Bronchial epithelial cell (primary cell): Measurements from ENCODE around the gene GOLGA6D. TPM values are rescaled to one million over a fixed set of nuclear protein-coding genes. Genes with fewer than 3 reads are reported as not detected.
"Not testable (repeated sequence)": the region's sequence is repeated elsewhere in the genome, so short reads cannot be mapped to it uniquely, and the experiment has no call there.

Experiments
- DNase-seq: peaks from one replicate; pipeline ENCODE4 v3.0.0-alpha.2; 2010; ENCODE audit warnings: low read depth
- FAIRE-seq: peaks from 2 replicates; lab custom pipeline; 2011; peaks lifted over from hg19 to GRCh38; lab: Jason Lieb, UNC
- H3K27me3 ChIP-seq: 2 replicates; pipeline ENCODE4 v1.5.1; 2011; ENCODE audit warnings: low read length; ENCODE audit not compliant: control insufficient read depth, insufficient read depth
- H3K36me3 ChIP-seq: 2 replicates; pipeline ENCODE4 v1.5.1; 2011; ENCODE audit warnings: low read length; ENCODE audit not compliant: control insufficient read depth, insufficient read depth
- H3K4me3 ChIP-seq: 2 replicates; pipeline ENCODE4 v1.5.1; 2011; ENCODE audit warnings: mild to moderate bottlenecking, low read depth, low read length, control low read depth
- total RNA-seq: library from RNA; depleted of rRNA; stranded (reverse); fragments of >200 nt; gene quantifications from 2 replicates; pipeline ENCODE4 v1.2.1, GENCODE V29; 2014
- TF ChIP-seq, protein P1 (sequence below): IDR thresholded peaks from 2 replicates; pipeline ENCODE4 v1.5.1; 2011; ENCODE audit warnings: mild to moderate bottlenecking, moderate library complexity, low read length, control low read depth, inconsistent platforms; ENCODE audit not compliant: insufficient read depth, severe bottlenecking

GOLGA6D gene
- total RNA-seq, 1 donor from 2014 or later: not detected

DNA sequence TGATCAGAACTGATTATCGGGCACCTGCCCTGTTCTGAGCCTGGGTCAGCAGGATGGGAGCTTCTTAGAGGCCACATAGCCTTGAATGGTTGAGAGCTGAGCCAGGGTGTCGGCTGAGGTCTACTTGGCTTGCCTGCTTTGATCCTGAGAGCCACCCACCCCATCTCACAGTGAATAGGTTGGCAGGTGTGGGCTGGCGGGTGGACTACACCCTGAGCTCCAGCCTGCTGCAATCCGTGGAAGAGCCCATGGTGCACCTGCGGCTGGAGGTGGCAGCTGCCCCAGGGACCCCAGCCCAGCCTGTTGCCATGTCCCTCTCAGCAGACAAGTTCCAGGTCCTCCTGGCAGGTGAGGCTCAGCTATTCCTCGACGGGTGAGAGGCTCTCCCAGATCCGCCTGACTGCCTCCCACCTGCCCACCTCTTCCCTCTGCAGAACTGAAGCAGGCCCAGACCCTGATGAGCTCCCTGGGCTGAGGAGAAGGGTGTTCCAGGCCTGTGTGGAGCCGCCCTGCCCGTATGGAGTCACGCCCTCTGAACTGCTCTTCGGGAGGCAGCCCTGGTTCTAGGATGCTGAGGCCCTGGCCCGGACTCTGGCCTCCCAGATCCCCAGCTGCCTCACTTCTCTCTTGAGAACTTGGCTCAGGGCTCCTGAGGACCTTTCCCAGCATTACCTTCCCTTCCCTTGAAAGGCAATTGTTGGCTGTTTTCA lies 57.1 kb downstream of the GOLGA6D start:
- no peaks in the 10 kb centered on the region for H3K27me3 ChIP-seq
- H3K4me3 ChIP-seq: no peak overlapping the region
- H3K36me3 ChIP-seq: peaks cover 4% of the 10 kb centered on the region
- TF ChIP-seq, protein P1, sequence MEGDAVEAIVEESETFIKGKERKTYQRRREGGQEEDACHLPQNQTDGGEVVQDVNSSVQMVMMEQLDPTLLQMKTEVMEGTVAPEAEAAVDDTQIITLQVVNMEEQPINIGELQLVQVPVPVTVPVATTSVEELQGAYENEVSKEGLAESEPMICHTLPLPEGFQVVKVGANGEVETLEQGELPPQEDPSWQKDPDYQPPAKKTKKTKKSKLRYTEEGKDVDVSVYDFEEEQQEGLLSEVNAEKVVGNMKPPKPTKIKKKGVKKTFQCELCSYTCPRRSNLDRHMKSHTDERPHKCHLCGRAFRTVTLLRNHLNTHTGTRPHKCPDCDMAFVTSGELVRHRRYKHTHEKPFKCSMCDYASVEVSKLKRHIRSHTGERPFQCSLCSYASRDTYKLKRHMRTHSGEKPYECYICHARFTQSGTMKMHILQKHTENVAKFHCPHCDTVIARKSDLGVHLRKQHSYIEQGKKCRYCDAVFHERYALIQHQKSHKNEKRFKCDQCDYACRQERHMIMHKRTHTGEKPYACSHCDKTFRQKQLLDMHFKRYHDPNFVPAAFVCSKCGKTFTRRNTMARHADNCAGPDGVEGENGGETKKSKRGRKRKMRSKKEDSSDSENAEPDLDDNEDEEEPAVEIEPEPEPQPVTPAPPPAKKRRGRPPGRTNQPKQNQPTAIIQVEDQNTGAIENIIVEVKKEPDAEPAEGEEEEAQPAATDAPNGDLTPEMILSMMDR: no peak
- no peak for DNase-seq
- FAIRE-seq: no peak

- FAIRE-seq (no peak), DNase-seq (no peak)
- Histone ChIP-seq H3K27me3 (no peaks in the 10 kb centered on the region), H3K36me3 (peaks cover 4% of the 10 kb centered on the region), H3K4me3 (no peak overlapping the region)
- TF ChIP-seq, protein P1: no peak
Observed at GRCh38 chr15:75342221-75342620, 59.6 kb downstream of the GOLGA6D start.

DNA sequence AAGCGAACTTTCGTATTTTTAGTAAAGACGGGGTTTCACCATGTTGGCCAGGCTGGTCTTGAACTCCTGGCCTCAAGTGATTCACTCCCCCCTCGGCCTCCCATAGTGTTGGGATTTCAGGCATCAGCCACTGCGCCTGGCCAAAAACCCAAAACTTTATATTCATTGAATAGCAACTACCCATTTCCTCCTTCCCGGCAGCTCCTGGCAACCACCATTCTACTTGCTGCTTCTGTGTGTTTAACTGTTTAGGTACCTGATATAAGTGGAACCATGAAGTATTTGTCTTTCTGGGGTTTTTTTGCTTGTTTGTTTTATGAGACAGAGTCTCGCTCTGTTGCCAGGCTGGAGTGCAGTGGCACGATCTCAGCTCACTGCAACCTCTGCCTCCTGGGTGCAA lies 61.3 kb downstream of the GOLGA6D start:
- not testable (repeated sequence) for FAIRE-seq, DNase-seq, H3K27me3 ChIP-seq, H3K36me3 ChIP-seq, H3K4me3 ChIP-seq

Other genes with a start within 250 kb of the GOLGA6D start
- gene C15orf39, start 81.0 kb upstream of the GOLGA6D start, total RNA-seq: 2.1 and 2.2 TPM in 2 replicates
- gene GOLGA6C, start 24.5 kb upstream of the GOLGA6D start, total RNA-seq: under 0.01 TPM in 1 of 2 replicates, not detected in the other
- gene COMMD4, start 53.2 kb downstream of the GOLGA6D start, total RNA-seq: 41.3 and 63.9 TPM in 2 replicates
- gene NEIL1, start 64.2 kb downstream of the GOLGA6D start, total RNA-seq: 6.1 and 6.6 TPM in 2 replicates
- 81.4 and 102 TPM in 2 replicates for gene MAN2C1, start 85.8 kb downstream of the GOLGA6D start, total RNA-seq
- 11.6 and 24.6 TPM in 2 replicates for gene SIN3A, start 168.9 kb downstream of the GOLGA6D start, total RNA-seq